HepG2 (cell line): ENCODE data around the gene ACOX3. TPM values are rescaled to one million over a fixed set of nuclear protein-coding genes. Genes with fewer than 3 reads are reported as not detected.

Experiments used
- ATAC-seq: fragments of 200-7000 bp; cut with Tn5 transposase; 3 replicates; pipeline ENCODE4 v1.9.1; 2020; ENCODE audit warnings: mild to moderate bottlenecking, moderate library complexity
- BruUV-seq: library from RNA; stranded (reverse); fragments of 400-500 nt; replicated peaks from 2 replicates; lab custom pipeline; 2021; lab: Mats Ljungman, UMichigan
- CTCF ChIA-PET: fragments of 300-600 bp; formaldehyde crosslinking; extraction: SDS; loops from one replicate; lab custom pipeline; 2021; ENCODE audit warnings: low total read pairs, inconsistent platforms, low intra/inter-chr PET ratio; lab: Yijun Ruan, JAX
- POLR2A ChIA-PET: fragments of 350-600 bp; sonication (Branson Sonifier 250); formaldehyde crosslinking; loops from one replicate; lab custom pipeline; 2020; ENCODE audit warnings: antibody characterized with exemption, inconsistent platforms; lab: Yijun Ruan, JAX
- DNase-seq: peaks from one replicate; pipeline ENCODE4 v3.0.0-alpha.2; 2015; ENCODE audit warnings: low spot score
- FAIRE-seq: peaks from 3 replicates; lab custom pipeline; 2011; peaks lifted over from hg19 to GRCh38; lab: Jason Lieb, UNC
- H2AFZ ChIP-seq: one replicate; pipeline ENCODE4 v1.6.1; 2011; ENCODE audit warnings: low read length, inconsistent platforms
- H3K27ac ChIP-seq: fragments of 300-600 bp; 3 replicates; pipeline ENCODE4 v1.8.0; 2011; ENCODE audit warnings: mixed run types, mild to moderate bottlenecking, mixed read lengths, low read length, inconsistent platforms; ENCODE audit not compliant: insufficient read depth; ENCODE audit errors: extremely low read length
- H3K27me3 ChIP-seq, 2 experiments: fragments of 200-600 bp in 1 of 2; 2 replicates in 1 of 2; 3 replicates in 1 of 2; pipeline versions ENCODE4 v1.6.0 to v1.8.0; 2011; ENCODE audit warnings: low read length in 2 of 2, mild to moderate bottlenecking in 2 of 2, moderate library complexity in 2 of 2, inconsistent platforms in 1 of 2; ENCODE audit not compliant: insufficient read depth in 2 of 2, control insufficient read depth in 1 of 2
- H3K36me3 ChIP-seq, 2 experiments: fragments of 200-600 bp in 1 of 2; replicated peaks in 1 of 2; 2 replicates in 1 of 2; 3 replicates in 1 of 2; pipeline versions ENCODE4 v1.5.1 to v1.8.0; 2011; ENCODE audit warnings: low read length in 2 of 2, inconsistent platforms in 1 of 2; ENCODE audit not compliant: insufficient read depth in 2 of 2, control insufficient read depth in 1 of 2
- H3K4me1 ChIP-seq: 2 replicates; pipeline ENCODE4 v1.5.1; 2012; ENCODE audit warnings: low read length, inconsistent platforms; ENCODE audit not compliant: insufficient read depth
- H3K4me2 ChIP-seq: 2 replicates; pipeline ENCODE4 v1.6.0; 2011; ENCODE audit warnings: low read depth, low read length, inconsistent platforms
- H3K4me3 ChIP-seq, 3 experiments: fragments of 200-600 bp in 1 of 3; sonication (generic), shearing (Covaris generic) in 1 of 3; replicated peaks in 1 of 3; 2 replicates each; pipeline ENCODE4 v1.5.1; 2011 to 2016; ENCODE audit warnings: low read length in 3 of 3, inconsistent platforms in 2 of 3, low read depth in 2 of 3, mild to moderate bottlenecking in 2 of 3, control low read depth in 1 of 3, mixed read lengths in 1 of 3; ENCODE audit not compliant: insufficient read depth in 1 of 3
- H3K79me2 ChIP-seq: one replicate; pipeline ENCODE4 v1.6.1; 2011; ENCODE audit warnings: low read length, inconsistent platforms; ENCODE audit not compliant: insufficient read depth
- H3K9ac ChIP-seq: 2 replicates; pipeline ENCODE4 v1.6.0; 2011; ENCODE audit warnings: mild to moderate bottlenecking, low read depth, low read length, inconsistent platforms; ENCODE audit not compliant: insufficient read depth
- H3K9me3 ChIP-seq: 2 replicates; pipeline ENCODE4 v1.5.1; 2012; ENCODE audit warnings: mild to moderate bottlenecking, low read length
- H4K20me1 ChIP-seq: 2 replicates; pipeline ENCODE4 v1.6.0; 2011; ENCODE audit warnings: inconsistent platforms, mild to moderate bottlenecking, low read length, moderate library complexity; ENCODE audit not compliant: insufficient read depth
- ARID5B ChIP-seq: IDR thresholded peaks from 2 replicates; pipeline ENCODE4 v1.4.0; 2020; ENCODE audit warnings: mild to moderate bottlenecking, missing genetic modification reagents
- CTCF ChIP-seq: sonication (generic); formaldehyde crosslinking; IDR thresholded peaks from 2 replicates; pipeline ENCODE4 v1.5.0; 2020; ENCODE audit warnings: mild to moderate bottlenecking, missing genetic modification reagents, moderate library complexity
- DDIT3 ChIP-seq: sonication (generic); formaldehyde crosslinking; IDR thresholded peaks from 2 replicates; pipeline ENCODE4 v1.4.0; 2020; ENCODE audit warnings: mild to moderate bottlenecking, missing genetic modification reagents
- MIER2 ChIP-seq: IDR thresholded peaks from 2 replicates; pipeline ENCODE4 v1.6.1; 2016; ENCODE audit warnings: missing biosample characterization, missing genetic modification reagents
- RFXAP ChIP-seq: sonication (generic); formaldehyde crosslinking; IDR thresholded peaks from 2 replicates; pipeline ENCODE4 v1.4.0; 2020; ENCODE audit warnings: missing genetic modification reagents, borderline replicate concordance
- SMAD9 ChIP-seq: sonication (generic); formaldehyde crosslinking; IDR thresholded peaks from 2 replicates; pipeline ENCODE4 v1.5.1; 2020; ENCODE audit warnings: mild to moderate bottlenecking, missing genetic modification reagents
- ZBTB14 ChIP-seq: sonication (generic); formaldehyde crosslinking; IDR thresholded peaks from 2 replicates; pipeline ENCODE4 v1.4.0; 2020; ENCODE audit warnings: missing genetic modification reagents
- ZFP91 ChIP-seq: sonication (generic); formaldehyde crosslinking; IDR thresholded peaks from 2 replicates; pipeline ENCODE4 v1.9.0; 2022; ENCODE audit warnings: missing genetic modification reagents, mild to moderate bottlenecking, borderline replicate concordance
- ZNF781 ChIP-seq: sonication (generic); formaldehyde crosslinking; IDR thresholded peaks from 2 replicates; pipeline ENCODE4 v1.5.1; 2020; ENCODE audit warnings: borderline replicate concordance, mild to moderate bottlenecking, missing genetic modification reagents; ENCODE audit errors: not compliant biosample characterization
- ZNF800 ChIP-seq: sonication (generic); formaldehyde crosslinking; IDR thresholded peaks from 2 replicates; pipeline ENCODE4 v1.4.0; 2020; ENCODE audit warnings: missing genetic modification reagents
- WGBS: methylation state at CpG from one replicate; pipeline ENCODE4 v1.1.6; 2017; ENCODE audit warnings: low lambda C conversion rate; 5-methylcytosine and 5-hydroxymethylcytosine counted together
- in situ Hi-C: cut with HindIII; loops from 2 replicates; pipeline ENCODE4 v1.10.0; 2017; ENCODE audit warnings: low pct_unique_long_range_greater_than_20kb; ENCODE audit not compliant: extremely low pct_ligation_motif_present
- intact Hi-C: fragments of 100-400 bp; cut with micrococcal nuclease; formaldehyde crosslinking; loops from one replicate; pipeline ENCODE4 v1.10.0; 2022; ENCODE audit not compliant: unreplicated experiment
- polyA plus RNA-seq, 8 experiments: library from polyadenylated mRNA; depleted of rRNA in 3 of 8; stranded (reverse) in 7 of 8; unstranded in 1 of 8; fragments of >200 nt; fragmentation: Illumina TruSeq in 4 of 8; extraction: Trizol in 4 of 8; gene quantifications; 2 replicates each; pipeline versions ENCODE4 v1.2.1 to v1.2.3, GENCODE V29; 2011 to 2016; ENCODE audit warnings: low read depth in 4 of 8, missing spikeins in 1 of 8, mixed read lengths in 1 of 8; ENCODE audit not compliant: insufficient read depth in 1 of 8
- total RNA-seq, 5 experiments: library from RNA; depleted of rRNA; stranded (reverse); fragments of >200 nt; fragmentation: Illumina TruSeq; extraction: Trizol; gene quantifications; 2 replicates each; pipeline ENCODE4 v1.2.3, GENCODE V29; 2016; ENCODE audit warnings: low read depth in 1 of 5

ACOX3 gene
- total and polyA plus RNA-seq, 2 of the 13 experiments (the other 11 are each of a cell fraction or from before 2014, with no cell fraction given) = 4.2 to 17.8 TPM

GRCh38 chr4:8317474-8317873 lies 123.0 kb downstream of the ACOX3 start:
- Histone ChIP-seq H2AFZ (no peak overlapping the region), H3K79me2 (no peaks in the 10 kb centered on the region), H3K9ac (no peak overlapping the region), H3K9me3 (no peaks in the 10 kb centered on the region), H4K20me1 (no peaks in the 10 kb centered on the region), H3K36me3 (no peaks in the 10 kb centered on the region), H3K27me3 (peaks cover 1 to 30% of the 10 kb centered on the region in 2 experiments; a peak in 4 of 5 replicates), H3K4me2 (no peak overlapping the region), H3K27ac (no peak overlapping the region), H3K4me1 (peaks cover 17% of the 10 kb centered on the region), H3K4me3 (no peak overlapping the region)
- TF ChIP-seq CTCF (CRISPR knock-in tag) (no peak), DDIT3 (CRISPR knock-in tag) (no peak), ZNF800 (CRISPR knock-in tag) (no peak), RFXAP (no peak), MIER2 (CRISPR knock-in tag) (no peak), ARID5B (CRISPR knock-in tag) (no peak), SMAD9 (CRISPR knock-in tag) (no peak), ZNF781 (CRISPR knock-in tag) (no peak), ZFP91 (CRISPR knock-in tag) (no peak), ZBTB14 (CRISPR knock-in tag) (no peak)
- CTCF ChIA-PET = no interaction called here
- no peak for DNase-seq
- in situ Hi-C loops = no loop called here
- intact Hi-C loops = no loop called here
- no peak for FAIRE-seq
- POLR2A ChIA-PET = no interaction called here
- ATAC-seq = no peak
- no TSS peak for BruUV-seq
- WGBS = 39% methylated on average over 5 of the region's 6 CpGs
